Stomach (tissue), 9 donors: Measurements from ENCODE around the gene TLE7. TPM values are rescaled to one million over a fixed set of nuclear protein-coding genes. Genes with fewer than 3 reads are reported as not detected.

ENCODE experiments used
- DNase-seq, 2 donors: peaks; one replicate each; pipeline versions ENCODE4 v3.0.0 to v3.0.0-alpha.2; 2013 to 2019
- H3K27ac ChIP-seq, 5 donors: fragments of 200-600 bp in 4 of 5; sonication (generic) in 4 of 5; one replicate each; pipeline ENCODE4 v1.5.1; 2013 to 2019; ENCODE audit warnings: mild to moderate bottlenecking in 1 of 5, moderate library complexity in 1 of 5
- H3K27me3 ChIP-seq, 3 donors: fragments of 200-600 bp; sonication (generic); one replicate each; pipeline ENCODE4 v1.5.1; 2017 to 2019; ENCODE audit warnings: mixed run types in 1 of 3
- H3K36me3 ChIP-seq, 4 donors: fragments of 200-600 bp; sonication (generic); 1 replicate in 3 of 4; 2 replicates in 1 of 4; pipeline ENCODE4 v1.5.1; 2016 to 2019
- H3K4me1 ChIP-seq, 4 donors: fragments of 200-600 bp; sonication (generic); one replicate each; pipeline ENCODE4 v1.5.1; 2016 to 2019
- H3K4me3 ChIP-seq, 4 donors: fragments of 200-600 bp; sonication (generic) in 3 of 4; one replicate each; pipeline ENCODE4 v1.5.1; 2016 to 2019; ENCODE audit warnings: mild to moderate bottlenecking in 1 of 4
- H3K9me3 ChIP-seq, 4 donors: fragments of 200-600 bp; sonication (generic); one replicate each; pipeline ENCODE4 v1.5.1; 2016 to 2019
- CTCF ChIP-seq, 7 experiments: fragments of 450-650 bp in 4 of 7; fragments of 200-600 bp in 3 of 7; sonication (generic) in 3 of 7; IDR thresholded peaks; one replicate each; pipeline ENCODE4 v1.5.1; 2016 to 2019; ENCODE audit warnings: antibody characterized with exemption in 7 of 7, control low read depth in 2 of 7, mild to moderate bottlenecking in 1 of 7
- EP300 ChIP-seq: sonication (generic); formaldehyde crosslinking; IDR thresholded peaks from one replicate; pipeline ENCODE4 v1.6.1; 2017; ENCODE audit warnings: antibody characterized with exemption
- POLR2A ChIP-seq, 4 donors: fragments of 450-650 bp; IDR thresholded peaks; one replicate each; pipeline ENCODE4 v1.6.1; 2016; ENCODE audit warnings: antibody characterized with exemption in 4 of 4, control low read depth in 2 of 4, mild to moderate bottlenecking in 1 of 4, moderate library complexity in 1 of 4
- POLR2AphosphoS5 ChIP-seq, 3 donors: sonication (generic); formaldehyde crosslinking; IDR thresholded peaks; one replicate each; pipeline ENCODE4 v1.6.1; 2016; ENCODE audit warnings: antibody characterized with exemption in 3 of 3
- WGBS, 5 donors: extraction: QIAGEN DNeasy Blood & Tissue Kit in 3 of 5; methylation state at CpG; one replicate each; pipeline versions ENCODE4 v1.1.5 to v1.1.7; 2013 to 2018; 5-methylcytosine and 5-hydroxymethylcytosine counted together
- intact Hi-C: fragments of 100-400 bp; cut with DNase I; formaldehyde crosslinking; loops from one replicate; pipeline ENCODE4 v1.15.1; 2023; ENCODE audit warnings: low total_unique reads
- polyA plus RNA-seq, 3 donors: library from polyadenylated mRNA; stranded (reverse); fragments of 200-250 nt; gene quantifications; one replicate each; pipeline ENCODE4 v1.2.3, GENCODE V29; 2013
- total RNA-seq, 5 donors: library from RNA; depleted of rRNA; stranded (reverse); fragments of >200 nt; gene quantifications; one replicate each; pipeline versions ENCODE4 v1.1.0 to v1.2.3, GENCODE V29; 2014 to 2016
- donor health status: healthy with polysubstance abuse.
- donor health status: Bipolar disorder and iron deficiency.
- donor health status: healthy.

Gene TLE7
- total and polyA plus RNA-seq, 8 donors = not detected

- H3K4me3 ChIP-seq = no peak overlapping the region
- H3K27me3 ChIP-seq = peaks cover 0 to 78% (median 18%) of the 10 kb centered on the region in 3 donors
- peaks cover 0 to 4% (median 0%) of the 10 kb centered on the region in 4 donors for H3K9me3 ChIP-seq
- peak; percentile 71 to 89 for DNase-seq
- H3K36me3 ChIP-seq = no peaks in the 10 kb centered on the region
- no peak overlapping the region for H3K27ac ChIP-seq
- H3K4me1 ChIP-seq = peaks cover 0 to 10% (median 9%) of the 10 kb centered on the region in 4 donors
- intact Hi-C loops = loop anchor here (5.0 to 10.0 kb wide), 2 partner anchors 90 to 212 kb away; partner anchors contain the start of gene MARVELD3
- TF ChIP-seq CTCF (IDR thresholded peaks at IDR 0.05) (peak in 5 of 7 experiments; percentile 40 to 86 (median 84)), EP300 (no peak)
- WGBS, 5 donors = 8 to 11% (median 9%) methylated on average over 16 to 24 of the region's 24 CpGs
Measured at GRCh38 chr16:71412270-71413160, 29.3 kb downstream of the TLE7 start.

GRCh38 chr16:71410146-71410545, 31.7 kb downstream of the TLE7 start:
- Histone ChIP-seq H3K36me3 (no peaks in the 10 kb centered on the region), H3K4me1 (peaks cover 0 to 10% (median 9%) of the 10 kb centered on the region in 4 donors), H3K27me3 (peaks cover 0 to 83% (median 26%) of the 10 kb centered on the region in 3 donors), H3K27ac (no peak overlapping the region), H3K4me3 (no peak overlapping the region), H3K9me3 (peaks cover 0 to 1% (median 0%) of the 10 kb centered on the region in 4 donors)
- DNase-seq = no peak
- TF ChIP-seq EP300 (no peak), POLR2AphosphoS5 (IDR thresholded peaks at IDR 0.05) (no peak), CTCF (IDR thresholded peaks at IDR 0.05) (no peak), POLR2A (IDR thresholded peaks at IDR 0.05) (no peak)
- intact Hi-C loops = loop anchor here (5.0 to 10.0 kb wide), 2 partner anchors 92 to 215 kb away; partner anchors contain the start of gene MARVELD3
- 68 to 87% (median 74%) methylated on average over 4 to 5 of the region's 5 CpGs for WGBS, 5 donors

DNA sequence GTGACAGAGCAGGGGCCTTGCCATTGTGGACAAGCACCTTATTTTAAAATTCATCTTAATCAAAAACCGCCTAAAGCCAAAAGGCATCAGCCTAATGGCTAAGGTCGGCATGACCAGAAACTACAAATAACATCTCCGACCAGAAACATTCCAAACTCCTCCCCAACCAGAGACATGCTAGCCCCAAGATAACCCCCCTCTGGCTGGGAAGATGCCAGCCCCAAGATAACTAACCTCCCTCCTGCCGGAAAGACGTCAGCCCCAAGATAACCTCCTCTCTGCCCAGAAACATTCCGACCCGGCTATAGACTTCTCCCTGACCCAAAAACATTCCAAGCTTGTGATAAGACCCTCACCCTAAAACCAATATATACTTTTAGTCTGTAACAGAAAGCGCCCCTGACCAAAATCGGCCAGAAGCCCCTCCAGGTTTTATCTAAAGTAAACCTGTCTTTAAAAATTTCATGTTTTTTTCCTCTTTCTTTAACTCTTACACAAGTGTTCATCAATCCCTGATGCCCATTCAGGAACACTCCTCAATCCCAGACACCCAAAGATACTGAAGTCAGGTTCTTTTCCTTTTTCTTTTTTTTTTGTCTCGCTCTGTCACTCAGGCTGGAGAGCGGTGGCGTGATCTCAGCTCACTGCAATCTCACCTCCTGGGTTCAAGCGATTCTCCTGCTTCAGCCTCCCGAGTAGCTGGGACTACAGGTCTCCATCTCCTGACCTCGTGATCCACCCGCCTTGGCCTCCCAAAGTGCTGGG, 32.7 kb downstream of the TLE7 start:
- H3K36me3 ChIP-seq = no peaks in the 10 kb centered on the region
- H3K4me1 ChIP-seq = peaks cover 0 to 10% (median 9%) of the 10 kb centered on the region in 4 donors
- intact Hi-C loops = no loop called here
- no peak overlapping the region for H3K27ac ChIP-seq
- TF ChIP-seq EP300 (no peak), POLR2AphosphoS5 (IDR thresholded peaks at IDR 0.05) (no peak), CTCF (IDR thresholded peaks at IDR 0.05) (no peak), POLR2A (IDR thresholded peaks at IDR 0.05) (no peak)
- H3K27me3 ChIP-seq = peaks cover 0 to 77% (median 26%) of the 10 kb centered on the region in 3 donors
- H3K9me3 ChIP-seq = peaks cover 0 to 5% (median 3%) of the 10 kb centered on the region in 4 donors
- no peak overlapping the region for H3K4me3 ChIP-seq
- no peak for DNase-seq
- WGBS, 5 donors = 26 to 37% (median 31%) methylated on average over 16 of the region's 16 CpGs

- H3K27ac ChIP-seq = no peak overlapping the region
- peaks cover 0 to 5% (median 3%) of the 10 kb centered on the region in 4 donors for H3K9me3 ChIP-seq
- H3K4me1 ChIP-seq = peaks cover 0 to 10% (median 9%) of the 10 kb centered on the region in 4 donors
- no peak for DNase-seq
- intact Hi-C loops = no loop called here
- peaks cover 0 to 78% (median 26%) of the 10 kb centered on the region in 3 donors for H3K27me3 ChIP-seq
- H3K36me3 ChIP-seq = no peaks in the 10 kb centered on the region
- TF ChIP-seq POLR2A (IDR thresholded peaks at IDR 0.05) (no peak), EP300 (no peak), POLR2AphosphoS5 (IDR thresholded peaks at IDR 0.05) (no peak), CTCF (IDR thresholded peaks at IDR 0.05) (no peak)
- 28 to 48% (median 37%) methylated on average over 3 of the region's 3 CpGs for WGBS, 5 donors
- H3K4me3 ChIP-seq = no peak overlapping the region
Measured at GRCh38 chr16:71408536-71408935, 33.3 kb downstream of the TLE7 start.
